Neutrophil (primary cell): ENCODE measurements around the gene NBEA.

Source experiments
- H3K27ac ChIP-seq: fragments of 200-600 bp; sonication (generic); 2 replicates; pipeline ENCODE4 v1.5.1; 2016; ENCODE audit warnings: mild to moderate bottlenecking, moderate library complexity
- H3K27me3 ChIP-seq: fragments of 200-600 bp; sonication (generic); 2 replicates; pipeline ENCODE4 v1.6.0; 2016; ENCODE audit warnings: mild to moderate bottlenecking
- H3K36me3 ChIP-seq: fragments of 200-600 bp; sonication (generic); 2 replicates; pipeline ENCODE4 v1.5.1; 2017
- H3K4me1 ChIP-seq, 2 experiments: fragments of 200-600 bp in 1 of 2; sonication (generic) in 1 of 2; 1 replicate in 1 of 2; 2 replicates in 1 of 2; pipeline versions ENCODE4 v1.5.1 to v1.6.1; 2013 to 2016; ENCODE audit warnings: low read depth in 1 of 2, low read length in 1 of 2, mild to moderate bottlenecking in 1 of 2, moderate library complexity in 1 of 2; ENCODE audit not compliant: control insufficient read depth in 1 of 2, insufficient read depth in 1 of 2
- H3K4me3 ChIP-seq, 2 experiments: fragments of 200-600 bp in 1 of 2; sonication (generic) in 1 of 2; 1 replicate in 1 of 2; 2 replicates in 1 of 2; pipeline ENCODE4 v1.5.1; 2013 to 2016; ENCODE audit warnings: low read depth in 1 of 2, low read length in 1 of 2, mild to moderate bottlenecking in 1 of 2, moderate library complexity in 1 of 2
- H3K9me3 ChIP-seq: fragments of 200-600 bp; sonication (generic); 2 replicates; pipeline ENCODE4 v1.5.1; 2016
- TF ChIP-seq, protein P1 (sequence below): fragments of 200-600 bp; sonication (generic); IDR thresholded peaks from 2 replicates; pipeline ENCODE4 v1.5.1; 2016; ENCODE audit warnings: antibody characterized with exemption

The NBEA gene

DNA sequence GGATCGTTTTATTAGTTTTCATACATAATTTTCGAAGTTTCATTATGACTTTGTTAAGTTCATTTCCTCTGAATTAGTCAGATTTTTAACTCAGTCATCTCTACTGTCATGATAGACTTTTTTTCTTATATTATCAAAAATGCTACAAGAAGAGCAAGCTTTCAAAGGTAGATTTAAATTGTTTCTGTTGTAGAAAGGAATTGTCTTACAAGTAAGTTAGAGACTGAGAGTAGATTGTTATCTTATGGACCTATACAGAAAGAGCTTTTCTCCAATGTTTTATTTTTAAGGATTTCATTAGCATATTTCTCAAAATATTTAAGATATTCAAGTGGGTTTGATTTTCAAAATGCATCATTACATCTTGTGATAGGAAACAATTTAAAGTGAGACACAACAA lies 531.7 kb downstream of the NBEA start:
- Histone ChIP-seq H3K27ac (no peak overlapping the region), H3K36me3 (no peaks in the 10 kb centered on the region), H3K4me3 (no peak overlapping the region), H3K4me1 (peaks cover 7 to 11% of the 10 kb centered on the region in 2 experiments), H3K27me3 (peaks cover 100% of the 10 kb centered on the region), H3K9me3 (no peaks in the 10 kb centered on the region)
- TF ChIP-seq, protein P1, sequence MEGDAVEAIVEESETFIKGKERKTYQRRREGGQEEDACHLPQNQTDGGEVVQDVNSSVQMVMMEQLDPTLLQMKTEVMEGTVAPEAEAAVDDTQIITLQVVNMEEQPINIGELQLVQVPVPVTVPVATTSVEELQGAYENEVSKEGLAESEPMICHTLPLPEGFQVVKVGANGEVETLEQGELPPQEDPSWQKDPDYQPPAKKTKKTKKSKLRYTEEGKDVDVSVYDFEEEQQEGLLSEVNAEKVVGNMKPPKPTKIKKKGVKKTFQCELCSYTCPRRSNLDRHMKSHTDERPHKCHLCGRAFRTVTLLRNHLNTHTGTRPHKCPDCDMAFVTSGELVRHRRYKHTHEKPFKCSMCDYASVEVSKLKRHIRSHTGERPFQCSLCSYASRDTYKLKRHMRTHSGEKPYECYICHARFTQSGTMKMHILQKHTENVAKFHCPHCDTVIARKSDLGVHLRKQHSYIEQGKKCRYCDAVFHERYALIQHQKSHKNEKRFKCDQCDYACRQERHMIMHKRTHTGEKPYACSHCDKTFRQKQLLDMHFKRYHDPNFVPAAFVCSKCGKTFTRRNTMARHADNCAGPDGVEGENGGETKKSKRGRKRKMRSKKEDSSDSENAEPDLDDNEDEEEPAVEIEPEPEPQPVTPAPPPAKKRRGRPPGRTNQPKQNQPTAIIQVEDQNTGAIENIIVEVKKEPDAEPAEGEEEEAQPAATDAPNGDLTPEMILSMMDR: no peak

DNA sequence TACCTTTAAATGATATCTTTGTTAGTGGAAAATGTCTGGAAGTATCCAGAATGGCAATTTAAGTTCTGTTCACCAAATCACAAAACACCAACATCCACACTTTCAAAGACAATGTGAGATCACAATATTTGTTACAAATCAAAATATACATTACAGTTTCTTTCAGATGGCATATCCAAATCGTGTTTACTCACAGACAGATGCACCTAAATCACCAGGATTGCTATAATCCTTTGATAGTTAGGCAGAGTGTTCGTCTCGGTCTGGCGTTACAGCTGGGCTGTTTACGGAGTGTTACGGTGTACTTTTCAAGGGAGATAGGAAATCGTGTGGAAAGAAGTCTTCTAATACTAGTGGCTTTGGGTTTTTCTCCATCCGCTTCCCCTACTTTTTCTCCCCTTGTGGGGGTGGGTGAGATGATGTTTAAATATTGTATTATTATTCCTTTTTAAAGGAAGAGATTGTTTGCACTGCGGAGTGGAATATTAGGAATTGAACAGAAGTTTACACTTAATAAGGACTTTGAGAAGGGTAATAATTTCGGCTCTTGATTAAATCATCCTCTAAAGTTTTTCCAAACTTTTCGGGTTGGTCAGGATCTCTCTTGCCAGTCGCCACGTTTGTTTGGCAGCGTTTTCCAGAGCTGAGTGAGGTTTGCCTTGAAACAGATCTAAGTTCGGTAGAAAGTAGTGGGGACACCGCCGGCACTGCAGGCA lies 532.6 kb downstream of the NBEA start:
- TF ChIP-seq, protein P1: no peak
- no peak overlapping the region for H3K4me3 ChIP-seq
- peaks cover 100% of the 10 kb centered on the region for H3K27me3 ChIP-seq
- H3K9me3 ChIP-seq: no peaks in the 10 kb centered on the region
- H3K36me3 ChIP-seq: no peaks in the 10 kb centered on the region
- H3K27ac ChIP-seq: no peak overlapping the region
- peaks cover 7 to 11% of the 10 kb centered on the region in 2 experiments for H3K4me1 ChIP-seq

DNA sequence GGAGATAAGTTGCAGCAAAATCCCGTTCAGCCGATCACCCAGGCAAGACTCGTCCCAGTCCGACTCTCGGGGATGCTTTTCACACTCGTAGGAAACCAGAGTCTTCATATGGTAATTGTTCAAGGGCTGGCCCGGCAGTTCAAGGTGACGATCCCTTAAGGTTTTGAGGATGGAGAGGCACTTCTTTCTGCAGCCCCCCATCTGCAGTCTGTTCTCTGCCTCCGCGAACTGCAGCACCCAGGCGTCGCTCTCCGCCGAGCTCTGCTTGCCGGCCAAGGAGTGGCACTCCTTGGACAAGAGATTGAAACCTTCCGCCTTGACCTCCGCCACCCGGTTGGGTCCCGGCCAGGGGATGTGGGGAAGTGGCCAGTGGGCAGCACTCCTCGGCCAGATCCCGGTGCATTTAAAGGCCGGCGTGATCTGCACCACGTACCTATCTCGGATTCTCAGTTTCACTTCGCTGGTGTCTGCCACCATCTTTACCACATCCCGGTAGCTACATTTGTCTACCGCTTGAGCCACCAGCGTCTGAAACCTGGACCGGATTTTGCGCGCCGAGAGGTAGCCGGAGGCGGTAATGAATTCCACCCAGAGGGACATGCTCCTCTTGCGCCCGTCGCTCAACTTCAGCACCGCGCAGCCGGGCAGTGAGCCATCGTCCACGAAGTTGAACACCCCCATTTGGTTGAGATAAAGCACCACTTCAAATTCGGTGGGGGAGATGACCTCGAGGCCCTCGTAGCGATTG lies 533.3 kb downstream of the NBEA start:
- H3K27me3 ChIP-seq: peaks cover 100% of the 10 kb centered on the region

DNA sequence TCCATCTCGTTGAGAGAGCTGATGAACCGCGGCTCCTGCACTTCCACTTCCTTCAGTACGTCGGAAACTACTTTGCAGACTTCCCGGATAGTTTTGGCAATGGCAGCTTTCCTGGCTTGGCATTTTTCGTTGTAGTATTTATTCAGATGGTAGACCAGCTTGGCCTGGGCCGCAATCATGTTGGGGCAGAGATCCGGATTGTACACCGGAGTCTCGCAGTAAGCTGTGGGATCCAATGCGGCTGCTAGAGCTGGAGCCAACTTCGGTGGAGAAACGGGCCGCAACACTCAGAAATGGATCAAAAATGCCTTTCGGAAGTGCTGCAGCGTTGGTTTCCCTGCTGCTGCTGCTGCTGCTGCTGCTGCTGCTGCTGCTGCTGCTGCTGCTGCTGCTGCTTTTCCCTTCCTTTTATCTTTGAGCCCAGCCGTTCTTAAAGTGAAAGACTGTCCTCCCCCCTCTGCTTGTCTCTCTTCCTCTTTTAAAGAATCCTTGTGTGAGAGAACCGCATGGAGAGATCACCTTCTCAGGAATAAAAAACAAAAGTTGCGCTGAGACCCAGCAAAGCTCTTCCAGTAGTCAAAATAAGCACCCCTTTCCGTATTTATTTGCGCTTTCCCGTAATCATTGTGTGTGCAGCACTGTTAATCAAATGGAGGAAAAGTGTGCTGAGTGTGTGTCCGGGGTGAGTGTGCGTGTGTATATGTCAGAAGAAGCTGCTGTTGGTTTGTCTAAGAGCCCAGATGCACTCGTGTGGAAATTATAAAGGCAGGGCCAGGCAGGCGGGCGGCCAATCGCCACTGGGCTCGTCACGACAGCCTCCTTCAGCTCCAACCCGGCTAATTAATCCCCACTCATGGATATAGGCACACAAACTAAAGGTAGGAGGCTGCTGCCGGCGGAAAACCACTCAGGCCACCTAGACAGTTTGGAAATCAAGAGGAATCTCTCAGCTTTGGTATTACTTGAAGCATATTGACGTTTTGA lies 534.2 kb downstream of the NBEA start, which contains the start of gene MAB21L1:
TSS of gene MAB21L1 (minus strand) at position 730 of the 984 bp plus-strand sequence. CDS start at position 179, 551 bp downstream.
- H3K4me1 ChIP-seq: peaks cover 7 to 11% of the 10 kb centered on the region in 2 experiments
- no peaks in the 10 kb centered on the region for H3K9me3 ChIP-seq
- H3K4me3 ChIP-seq: peak within 1 kb of the TSS; percentile 7 to 9
- H3K36me3 ChIP-seq: no peaks in the 10 kb centered on the region
- TF ChIP-seq, protein P1: no peak
- no peak within 1 kb of the TSS for H3K27ac ChIP-seq
- peaks cover 100% of the 10 kb centered on the region for H3K27me3 ChIP-seq

More for the DNA sequence above, 533.3 kb downstream of the NBEA start:
- no peaks in the 10 kb centered on the region for H3K9me3 ChIP-seq
- H3K4me3 ChIP-seq: peak overlapping the region; percentile 7 to 9
- TF ChIP-seq, protein P1: no peak
- H3K27ac ChIP-seq: no peak overlapping the region
- H3K4me1 ChIP-seq: peaks cover 7 to 11% of the 10 kb centered on the region in 2 experiments
- H3K36me3 ChIP-seq: no peaks in the 10 kb centered on the region

DNA sequence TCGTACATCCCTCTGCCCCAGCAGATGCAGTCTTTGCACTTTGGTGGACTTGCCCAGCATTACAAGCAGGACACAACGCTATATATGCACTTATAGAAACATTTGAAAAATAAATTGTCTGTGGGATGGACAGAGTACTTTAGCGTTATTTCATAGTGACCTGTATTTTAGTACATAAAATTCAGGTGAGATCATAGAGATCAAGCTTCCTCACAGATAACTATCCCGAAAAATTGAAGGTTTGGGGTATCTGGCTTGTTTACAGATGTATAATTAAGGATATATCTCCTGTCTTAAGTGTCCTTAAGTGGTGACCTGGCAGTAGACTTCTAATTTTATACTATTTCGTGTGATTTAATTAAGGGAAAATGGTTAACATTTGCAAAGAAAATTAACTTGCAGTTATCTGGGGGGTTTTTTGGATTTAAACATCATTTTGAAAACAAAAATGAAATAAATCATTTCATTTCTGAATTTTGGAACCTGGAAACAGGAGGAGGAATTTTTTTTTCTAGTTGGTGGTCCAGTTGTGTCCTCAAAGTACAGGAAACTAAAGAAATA lies 535.4 kb downstream of the NBEA start:
- no peaks in the 10 kb centered on the region for H3K9me3 ChIP-seq
- TF ChIP-seq, protein P1: no peak
- H3K4me3 ChIP-seq: no peak overlapping the region
- peaks cover 100% of the 10 kb centered on the region for H3K27me3 ChIP-seq
- peaks cover 7 to 11% of the 10 kb centered on the region in 2 experiments for H3K4me1 ChIP-seq
- H3K36me3 ChIP-seq: no peaks in the 10 kb centered on the region
- H3K27ac ChIP-seq: no peak overlapping the region
